IMR-90 (cell line): ENCODE results near the gene SLC4A1AP. TPM values are rescaled to one million over a fixed set of nuclear protein-coding genes. Genes with fewer than 3 reads are reported as not detected.

Experiments used
- ATAC-seq: fragments of 200-7000 bp; cut with Tn5 transposase; 2 replicates; pipeline ENCODE4 v1.9.1; 2020; ENCODE audit warnings: low read depth, mild to moderate bottlenecking, moderate library complexity
- BruUV-seq: library from RNA; stranded (reverse); fragments of 400-500 nt; replicated peaks from 2 replicates; lab custom pipeline; 2021; lab: Mats Ljungman, UMichigan
- CTCF ChIA-PET: fragments of 300-600 bp; formaldehyde crosslinking; extraction: SDS; loops from one replicate; lab custom pipeline; 2021; ENCODE audit warnings: antibody characterized with exemption; lab: Yijun Ruan, JAX
- POLR2A ChIA-PET: fragments of 300-600 bp; sonication (Branson Sonifier 250); formaldehyde crosslinking; loops from one replicate; lab custom pipeline; 2022; ENCODE audit warnings: antibody characterized with exemption; ENCODE audit not compliant: unreplicated experiment; lab: Charles Lee
- DNase-seq: peaks from one replicate; pipeline ENCODE4 v3.0.0; 2013
- H2AFZ ChIP-seq: replicated peaks from 2 replicates; pipeline ENCODE3; 2013; ENCODE audit warnings: low read length, mild to moderate bottlenecking; ENCODE audit not compliant: poor library complexity
- H2AK5ac ChIP-seq: 2 replicates; pipeline ENCODE4 v1.6.1; 2013; ENCODE audit warnings: low read depth, low read length, inconsistent platforms
- H2AK9ac ChIP-seq: replicated peaks from 2 replicates; pipeline ENCODE3; 2013; ENCODE audit warnings: mild to moderate bottlenecking, low read depth, low read length, moderate library complexity; ENCODE audit not compliant: poor library complexity
- H2BK120ac ChIP-seq: 2 replicates; pipeline ENCODE4 v1.6.1; 2013; ENCODE audit warnings: low read depth, low read length, inconsistent platforms
- H2BK15ac ChIP-seq: 3 replicates; pipeline ENCODE4 v1.6.1; 2013; ENCODE audit warnings: low read depth, low read length, inconsistent platforms
- H2BK20ac ChIP-seq: 2 replicates; pipeline ENCODE4 v1.6.1; 2013; ENCODE audit warnings: low read depth, mild to moderate bottlenecking, inconsistent platforms, low read length, moderate library complexity
- H2BK5ac ChIP-seq: 2 replicates; pipeline ENCODE4 v1.6.1; 2013; ENCODE audit warnings: mild to moderate bottlenecking, low read depth, low read length, inconsistent platforms; ENCODE audit not compliant: poor library complexity, severe bottlenecking
- H3K14ac ChIP-seq: replicated peaks from 2 replicates; pipeline ENCODE4 v1.6.1; 2013; ENCODE audit warnings: low read depth, low read length, inconsistent platforms
- H3K18ac ChIP-seq: 2 replicates; pipeline ENCODE4 v1.6.1; 2013; ENCODE audit warnings: low read depth, low read length, control low read depth
- H3K23ac ChIP-seq: 2 replicates; pipeline ENCODE4 v1.6.1; 2013; ENCODE audit warnings: low read depth, low read length, inconsistent platforms
- H3K27ac ChIP-seq: 2 replicates; pipeline ENCODE4 v1.5.1; 2013; ENCODE audit warnings: mild to moderate bottlenecking, control low read depth, low read length; ENCODE audit not compliant: insufficient read depth
- H3K27me3 ChIP-seq: 2 replicates; pipeline ENCODE4 v1.6.1; 2013; ENCODE audit warnings: low read length; ENCODE audit not compliant: control insufficient read depth, insufficient read depth
- H3K36me3 ChIP-seq: 2 replicates; pipeline ENCODE4 v1.6.1; 2013; ENCODE audit warnings: low read length, mixed read lengths; ENCODE audit not compliant: control insufficient read depth, insufficient read depth
- H3K4ac ChIP-seq: 2 replicates; pipeline ENCODE4 v1.6.1; 2013; ENCODE audit warnings: low read depth, low read length, inconsistent platforms
- H3K4me1 ChIP-seq: 2 replicates; pipeline ENCODE4 v1.6.1; 2013; ENCODE audit warnings: low read length, mixed read lengths; ENCODE audit not compliant: control insufficient read depth, insufficient read depth
- H3K4me2 ChIP-seq: 2 replicates; pipeline ENCODE4 v1.6.1; 2013; ENCODE audit warnings: low read depth, mild to moderate bottlenecking, control low read depth, low read length, moderate library complexity
- H3K4me3 ChIP-seq: 2 replicates; pipeline ENCODE4 v1.5.1; 2013; ENCODE audit warnings: low read depth, mild to moderate bottlenecking, control low read depth, low read length, moderate library complexity; ENCODE audit not compliant: insufficient read depth
- H3K56ac ChIP-seq: 2 replicates; pipeline ENCODE4 v1.6.1; 2013; ENCODE audit warnings: low read length, inconsistent platforms; ENCODE audit not compliant: insufficient read depth; ENCODE audit errors: extremely low read depth
- H3K79me1 ChIP-seq, 2 experiments: 2 replicates each; pipeline ENCODE4 v1.6.1; 2013; ENCODE audit warnings: low read length in 2 of 2, inconsistent platforms in 1 of 2, low read depth in 1 of 2
- H3K9ac ChIP-seq: 2 replicates; pipeline ENCODE4 v1.6.1; 2013; ENCODE audit warnings: low read depth, low read length, control low read depth
- H3K9me1 ChIP-seq: 2 replicates; pipeline ENCODE4 v1.6.1; 2013; ENCODE audit warnings: low read length, inconsistent platforms; ENCODE audit not compliant: insufficient read depth
- H3K9me3 ChIP-seq: 2 replicates; pipeline ENCODE4 v1.6.1; 2013; ENCODE audit warnings: low read length; ENCODE audit not compliant: control insufficient read depth, insufficient read depth
- H4K20me1 ChIP-seq: 2 replicates; pipeline ENCODE4 v1.6.1; 2013; ENCODE audit warnings: low read length, inconsistent platforms; ENCODE audit not compliant: insufficient read depth
- H4K5ac ChIP-seq: 2 replicates; pipeline ENCODE4 v1.6.1; 2013; ENCODE audit warnings: mild to moderate bottlenecking, low read depth, low read length, control low read depth
- H4K8ac ChIP-seq, 2 experiments: 2 replicates each; pipeline ENCODE4 v1.6.1; 2013; ENCODE audit warnings: low read depth in 2 of 2, low read length in 2 of 2, control low read depth in 1 of 2, inconsistent platforms in 1 of 2
- H4K91ac ChIP-seq: 2 replicates; pipeline ENCODE4 v1.6.1; 2013; ENCODE audit warnings: low read depth, low read length, inconsistent platforms; ENCODE audit not compliant: insufficient read depth
- CHD1 ChIP-seq: IDR thresholded peaks from 2 replicates; pipeline ENCODE4 v1.6.1; 2012; ENCODE audit warnings: low read depth, low read length, improper control_type of control experiment
- FOS ChIP-seq: fragments of 150-350 bp; IDR thresholded peaks from 2 replicates; pipeline ENCODE4 v1.6.1; 2016; ENCODE audit warnings: low read depth, low read length
- MAFK ChIP-seq: IDR thresholded peaks from 2 replicates; pipeline ENCODE4 v1.6.1; 2012; ENCODE audit warnings: low read depth, low read length, improper control_type of control experiment
- MXI1 ChIP-seq: IDR thresholded peaks from 2 replicates; pipeline ENCODE4 v1.6.1; 2012; ENCODE audit warnings: low read depth, mild to moderate bottlenecking, low read length, moderate library complexity, borderline replicate concordance
- NFE2L2 ChIP-seq: fragments of 150-350 bp; IDR thresholded peaks from 2 replicates; pipeline ENCODE4 v1.6.1; 2016; ENCODE audit warnings: low read depth, mild to moderate bottlenecking, low read length
- RAD21 ChIP-seq: IDR thresholded peaks from 2 replicates; pipeline ENCODE4 v1.6.1; 2012; ENCODE audit warnings: low read length, improper control_type of control experiment
- RCOR1 ChIP-seq: IDR thresholded peaks from 2 replicates; pipeline ENCODE4 v1.6.1; 2012; ENCODE audit warnings: mild to moderate bottlenecking, low read length, improper control_type of control experiment; ENCODE audit not compliant: insufficient replicate concordance
- USF2 ChIP-seq: fragments of 150-350 bp; IDR thresholded peaks from 2 replicates; pipeline ENCODE4 v1.6.1; 2017; ENCODE audit warnings: mild to moderate bottlenecking, antibody characterized with exemption, low read length, low read depth
- WGBS, 2 experiments: methylation state at CpG; one replicate each; pipeline versions ENCODE4 v1.1.5 to v1.1.7; 2013; ENCODE audit warnings: missing lambda C conversion rate in 2 of 2; ENCODE audit not compliant: insufficient read length in 1 of 2; ENCODE audit errors: extremely low coverage in 2 of 2; 5-methylcytosine and 5-hydroxymethylcytosine counted together
- dilution Hi-C: fragments of 300-500 bp; cut with HindIII; formaldehyde crosslinking; loops from one replicate; pipeline ENCODE4 v1.14.3; 2018; ENCODE audit warnings: low sequenced_read_pairs; ENCODE audit not compliant: unreplicated experiment
- in situ Hi-C: fragments of 300-500 bp; cut with MboI; formaldehyde crosslinking; loops from 3 replicates; pipeline ENCODE4 v1.14.3; 2019; ENCODE audit warnings: low sequenced_read_pairs, inconsistent platforms, mixed read lengths
- intact Hi-C: fragments of 100-400 bp; cut with micrococcal nuclease; formaldehyde crosslinking; loops from 2 replicates; pipeline ENCODE4 v1.10.0; 2022
- polyA plus RNA-seq, 3 experiments: library from polyadenylated mRNA; depleted of rRNA; stranded (reverse); fragments of >200 nt; gene quantifications; 2 replicates each; pipeline ENCODE4 v1.2.3, GENCODE V29; 2012; ENCODE audit warnings: low replicate concordance in 1 of 3
- total RNA-seq: library from RNA; depleted of rRNA; stranded (reverse); fragments of >200 nt; gene quantifications from 2 replicates; pipeline ENCODE4 v1.2.3, GENCODE V29; 2012

SLC4A1AP gene
- total and polyA plus RNA-seq, 2 of the 4 experiments (the other 2 are of a cell fraction) = 11.7 to 13.6 TPM

- H4K5ac ChIP-seq = no peak overlapping the region
- peaks cover 2 to 8% of the 10 kb centered on the region in 2 experiments; a peak in 2 of 4 replicates for H3K79me1 ChIP-seq
- H2BK120ac ChIP-seq = peak overlapping the region; percentile 68
- WGBS, 2 experiments = 72% methylated on average over 10 of the region's 25 CpGs; no CpG with 5 or more reads in 1 of the 2 experiments
- no peak overlapping the region; the same call in 1 of the 2 replicates for H3K18ac ChIP-seq
- H2AFZ ChIP-seq = peak overlapping the region; percentile 61
- dilution Hi-C loops = no loop called here
- CTCF ChIA-PET = interaction anchor here (0.8 to 1.1 kb wide), 2 partner anchors 13 to 201 kb away, joined by 3 read pairs; no protein-coding TSS in a partner anchor
- POLR2A ChIA-PET = no interaction called here
- H4K20me1 ChIP-seq = no peaks in the 10 kb centered on the region
- peak overlapping the region; percentile 43 for H3K4ac ChIP-seq
- ATAC-seq = no peak
- H3K9me1 ChIP-seq = peaks cover 18% of the 10 kb centered on the region
- peak overlapping the region; percentile 82 for H2AK5ac ChIP-seq
- H2BK15ac ChIP-seq = no peak overlapping the region
- H2AK9ac ChIP-seq = peak overlapping the region; percentile 70
- H3K4me1 ChIP-seq = peaks cover 9% of the 10 kb centered on the region
- no peak overlapping the region for H3K27ac ChIP-seq
- H3K36me3 ChIP-seq = no peaks in the 10 kb centered on the region
- no peak overlapping the region for H3K14ac ChIP-seq
- H3K4me2 ChIP-seq = no peak overlapping the region
- H3K9me3 ChIP-seq = no peaks in the 10 kb centered on the region
- no peak for TF ChIP-seq MAFK
- no peak for TF ChIP-seq USF2
- TF ChIP-seq NFE2L2 = no peak
- no peak for TF ChIP-seq RAD21
- no peak for TF ChIP-seq MXI1
- TF ChIP-seq RCOR1 = no peak
- TF ChIP-seq CHD1 = no peak
- no peak for TF ChIP-seq FOS
- peak overlapping the region; percentile 48; the same call in 1 of the 2 replicates for H4K91ac ChIP-seq
- intact Hi-C loops = no loop called here
- in situ Hi-C loops = no loop called here
- H4K8ac ChIP-seq = peak overlapping the region in 1 of 2 experiments; percentile 22; a peak in 1 of 4 replicates
- no peaks in the 10 kb centered on the region for H3K27me3 ChIP-seq
- peak overlapping the region; percentile 40; the same call in 1 of the 2 replicates for H2BK20ac ChIP-seq
- no peak overlapping the region for H3K56ac ChIP-seq
- no TSS peak for BruUV-seq
- H3K4me3 ChIP-seq = no peak overlapping the region
- no peak overlapping the region for H2BK5ac ChIP-seq
- H3K23ac ChIP-seq = no peak overlapping the region
- no peak for DNase-seq
- H3K9ac ChIP-seq = no peak overlapping the region
Measured at GRCh38 chr2:27716301-27717069, 52.8 kb downstream of the SLC4A1AP start.
